CD4-positive, alpha-beta T cell treated with Interleukin-15 for 4 hours (primary cell): ENCODE results near the gene IQCF5.
"Not testable (repeated sequence)": the region's sequence is repeated elsewhere in the genome, so short reads cannot be mapped to it uniquely, and the experiment has no call there.

ENCODE experiments used
- DNase-seq: peaks from one replicate; pipeline ENCODE4 v3.0.0-alpha.2; 2020; ENCODE audit warnings: low spot score

IQCF5 gene

DNA sequence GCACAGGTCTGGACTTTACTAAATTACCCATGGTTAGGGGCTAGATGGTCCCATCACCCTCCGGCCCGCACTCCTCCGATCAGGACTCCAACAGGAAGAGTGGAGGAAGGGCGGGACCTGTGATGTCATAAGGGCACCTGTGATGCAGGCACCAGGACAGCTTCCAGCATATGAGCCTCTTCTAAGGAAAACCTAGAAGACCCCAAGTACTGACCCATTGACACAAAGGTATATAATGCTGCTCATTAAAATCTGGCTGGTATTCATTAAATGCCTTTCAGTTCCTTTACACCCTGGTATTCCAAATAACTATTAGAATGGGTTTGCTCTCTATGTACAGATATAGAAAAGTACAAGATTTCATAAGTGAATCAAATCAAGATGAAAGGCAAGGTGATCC, at the start of gene IQCF5:
IQCF5 (minus strand) TSS at position 101 of the 400 bp plus-strand sequence; CDS start at position 31, 70 bp downstream.
- no peak for DNase-seq

DNA sequence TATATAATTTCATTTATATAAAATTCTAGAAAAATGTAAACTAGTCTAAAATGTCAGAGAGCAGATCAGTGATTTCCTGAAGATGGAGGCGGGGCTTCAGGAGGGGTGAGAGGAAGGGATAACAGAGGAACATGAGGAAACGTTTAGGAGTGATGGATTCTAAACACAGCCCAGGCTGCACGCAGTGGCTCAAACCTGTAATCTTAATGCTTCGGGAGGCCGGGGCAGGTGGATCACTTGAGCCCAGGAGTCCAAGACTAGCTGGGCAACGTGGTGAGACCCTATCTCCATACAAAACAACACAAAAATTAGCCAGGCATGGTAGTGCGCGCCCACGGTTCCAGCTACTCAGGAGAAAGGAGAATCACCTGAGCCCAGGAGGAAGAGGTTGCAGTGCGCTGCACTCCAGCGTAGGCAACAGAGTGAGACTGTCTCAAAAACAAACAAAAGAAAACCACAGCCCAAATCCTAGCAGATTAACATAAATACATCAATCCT, 45.7 kb upstream of the IQCF5 start:
- DNase-seq: no peak

DNA sequence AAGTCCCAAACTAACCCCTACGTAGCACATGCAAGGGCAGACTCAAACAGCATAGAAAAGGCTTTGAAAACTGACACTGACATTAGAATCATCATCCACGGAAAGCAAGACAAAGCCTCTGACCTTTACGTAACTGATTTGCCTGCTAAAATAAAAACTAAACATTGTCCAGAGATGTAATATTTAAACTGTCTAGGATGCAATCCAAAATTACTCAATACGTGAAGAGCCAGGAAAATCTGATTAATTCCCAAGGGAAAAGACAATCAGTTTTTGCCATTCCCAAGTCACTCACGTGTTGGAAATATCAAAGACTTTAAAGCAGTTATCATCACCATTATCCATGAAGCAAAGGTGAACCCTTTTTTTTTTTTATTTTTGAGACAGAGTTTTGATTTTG, 41.0 kb upstream of the IQCF5 start:
- DNase-seq: no peak

DNA sequence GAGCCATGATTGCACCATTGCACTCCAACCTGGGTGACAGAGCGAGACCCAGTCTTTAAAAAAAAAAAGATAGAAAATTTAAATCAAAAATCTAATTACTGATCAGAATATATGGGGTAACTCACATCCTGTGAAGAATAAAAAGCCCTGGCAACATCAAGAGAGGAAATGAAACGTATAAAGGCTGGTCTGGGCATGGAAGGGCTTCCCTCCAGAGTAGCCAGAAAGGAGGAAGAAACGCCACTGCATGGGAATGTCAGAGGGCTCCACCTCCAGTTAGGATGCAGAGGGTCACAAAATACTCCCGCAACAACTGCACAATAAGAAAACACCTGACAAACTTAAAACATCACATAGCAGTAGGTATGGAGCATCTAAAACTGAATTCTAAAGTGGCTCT, 32.6 kb upstream of the IQCF5 start:
- no peak for DNase-seq

DNA sequence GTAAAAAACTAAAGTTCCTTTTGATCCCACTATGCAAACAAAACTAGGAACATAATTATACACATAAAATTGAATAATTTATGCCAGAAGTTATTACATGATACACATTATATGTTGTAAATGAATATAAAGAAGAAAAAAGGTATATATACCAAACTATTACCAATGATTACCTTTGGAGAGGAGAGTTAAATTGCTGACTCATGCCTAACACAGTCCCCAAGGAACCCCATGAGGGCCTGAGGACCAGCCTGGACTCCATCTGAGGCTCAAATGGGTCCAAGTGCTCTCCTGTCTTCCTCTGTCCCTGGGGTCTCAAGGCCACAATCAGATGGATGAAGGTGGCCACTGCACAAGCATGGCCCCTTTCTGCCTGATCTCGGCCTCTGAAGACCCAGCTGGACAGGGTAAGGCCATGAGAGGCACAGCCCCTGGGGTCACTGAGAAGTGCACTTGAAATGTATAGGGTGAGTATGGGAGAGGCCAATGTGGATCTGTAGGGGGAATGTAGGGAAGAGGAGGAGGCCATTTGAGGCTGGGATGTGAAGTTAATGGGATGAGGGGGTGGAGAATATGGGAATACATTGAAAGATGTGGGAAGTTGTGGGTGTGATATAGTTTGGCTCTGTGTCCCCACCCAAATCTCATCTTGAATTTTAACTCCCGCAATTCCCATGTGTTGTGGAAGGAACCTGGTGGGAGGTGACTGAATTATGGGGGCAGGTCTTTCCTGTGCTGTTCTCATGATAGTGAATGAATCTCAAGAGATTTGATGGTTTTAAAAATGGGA, 28.8 kb upstream of the IQCF5 start:
- no peak for DNase-seq

DNA sequence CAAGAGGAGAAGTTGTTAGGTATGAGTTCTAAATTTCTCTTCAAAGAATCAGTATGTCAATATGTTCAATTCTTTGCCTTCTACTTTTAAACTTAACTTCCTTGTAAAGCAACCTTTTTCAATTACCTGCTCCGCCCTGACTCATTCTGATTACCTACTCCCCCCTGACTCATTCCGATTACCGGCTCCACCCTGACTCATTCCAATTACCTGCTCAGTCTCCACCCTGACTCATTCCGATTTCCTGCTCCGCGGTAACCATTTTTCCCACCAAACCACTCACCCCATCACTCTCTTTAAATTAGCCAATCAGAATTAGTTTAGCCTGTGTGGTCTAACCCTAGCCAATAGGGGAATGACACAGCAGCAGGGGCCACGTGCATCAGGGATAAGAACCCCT, 27.0 kb upstream of the IQCF5 start:
- DNase-seq: not testable (repeated sequence)

DNA sequence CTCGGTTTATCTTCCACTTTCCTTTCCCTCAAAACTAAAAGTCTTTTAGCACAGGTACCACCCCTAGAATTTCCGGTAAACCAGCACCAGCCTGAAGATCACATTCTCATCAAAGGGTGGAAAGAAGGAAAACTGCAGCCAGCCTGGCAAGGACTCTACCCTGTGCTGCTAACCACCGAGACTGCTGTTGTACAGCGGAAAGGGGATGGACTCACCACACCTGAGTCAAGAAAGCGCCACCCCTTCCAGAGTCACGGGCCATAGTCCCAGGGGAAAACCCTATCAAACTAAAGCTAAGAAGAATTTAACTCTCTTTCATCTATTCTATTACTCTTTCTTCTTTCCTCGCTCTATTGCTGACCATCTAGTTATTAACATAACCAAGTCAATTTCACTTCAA, 24.6 kb upstream of the IQCF5 start:
- not testable (repeated sequence) for DNase-seq

DNA sequence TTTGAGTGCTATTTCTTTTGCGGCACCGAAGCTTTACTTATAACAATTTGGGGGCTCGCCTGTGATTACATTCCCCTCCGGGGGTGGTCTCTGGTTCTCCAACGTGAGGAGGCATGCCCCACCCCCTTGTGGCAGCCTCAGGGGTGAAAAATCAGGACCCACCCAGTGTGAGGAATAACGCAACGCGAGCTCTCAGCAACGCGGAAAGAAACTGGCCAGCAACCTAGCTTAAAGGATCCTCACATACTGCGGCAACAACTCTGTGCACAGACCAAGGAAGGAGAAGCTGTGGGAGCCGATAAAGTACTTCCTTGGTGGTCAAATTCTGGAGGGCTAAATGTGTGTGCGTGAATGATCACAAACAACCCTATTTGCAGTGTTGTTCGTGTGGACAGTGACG, 22.0 kb upstream of the IQCF5 start:
- DNase-seq: no peak

DNA sequence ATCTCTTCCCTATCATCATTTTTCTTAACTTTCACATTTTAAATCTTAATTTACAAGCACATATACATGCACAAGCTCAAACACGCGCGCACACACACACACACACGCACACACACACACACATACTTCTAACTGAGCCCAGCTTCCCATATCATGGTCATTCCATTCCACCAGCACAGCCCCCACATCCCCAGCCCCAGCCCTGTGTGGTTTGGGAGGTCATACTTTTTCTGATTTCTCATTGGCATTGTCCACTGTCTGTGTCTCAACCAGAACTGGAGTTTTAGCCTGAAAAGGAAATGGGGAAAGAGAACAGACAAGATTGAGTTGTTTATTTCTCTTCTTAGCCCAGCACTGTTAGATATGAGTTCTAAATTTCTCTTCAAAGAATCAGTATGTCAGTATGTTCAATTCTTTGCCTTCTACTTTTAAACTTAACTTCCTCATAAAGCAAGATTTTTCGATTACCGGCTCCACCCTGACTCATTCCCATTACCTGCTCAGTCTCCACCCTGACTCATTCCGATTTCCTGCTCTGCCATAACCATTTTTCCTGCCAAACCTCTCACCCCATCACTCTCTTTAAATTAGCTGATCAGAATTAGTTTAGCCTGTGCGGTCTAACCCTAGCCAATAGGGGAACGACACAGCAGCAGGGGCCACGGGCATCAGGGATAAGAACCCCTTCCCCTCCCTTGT, 21.4 kb upstream of the IQCF5 start:
- DNase-seq: no peak

DNA sequence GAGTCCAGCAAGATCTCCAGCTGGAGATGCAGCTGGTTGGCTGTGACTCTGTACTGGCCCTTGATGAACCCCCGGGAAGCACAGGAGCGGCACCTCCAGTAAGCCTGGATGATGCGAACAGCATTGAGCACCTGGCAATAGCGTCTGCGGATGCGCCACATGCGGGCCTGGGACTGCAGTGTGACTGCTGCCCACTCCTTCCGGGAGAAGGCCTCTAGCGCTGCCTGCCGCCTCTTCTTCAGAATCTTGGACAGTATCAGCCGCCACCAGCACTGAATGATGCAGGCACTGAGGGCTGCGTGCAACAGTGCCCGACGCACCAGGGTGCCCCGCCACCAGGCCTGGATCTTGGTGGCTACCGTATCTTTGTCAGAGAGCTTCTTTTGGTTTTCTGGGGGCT, 19.5 kb upstream of the IQCF5 start:
- DNase-seq: no peak

DNA sequence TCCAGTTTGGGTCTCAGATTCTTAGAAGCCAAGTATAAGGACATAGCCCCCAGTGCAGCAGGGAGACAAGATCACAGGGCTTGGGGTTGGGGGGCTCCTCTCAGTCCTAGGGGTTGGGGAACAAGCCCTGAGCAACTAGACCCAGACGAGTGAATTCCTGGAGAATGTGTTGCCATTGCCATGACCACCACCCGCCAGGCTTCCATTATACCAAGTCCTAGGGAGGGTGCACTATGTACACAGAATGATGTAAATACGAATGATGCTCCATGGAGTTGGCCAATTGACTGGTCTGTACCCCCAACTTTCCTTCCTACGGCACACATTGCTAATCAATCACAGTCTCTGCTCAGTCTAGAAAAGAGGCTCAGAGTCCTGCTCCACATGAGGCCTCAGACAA, 19.0 kb upstream of the IQCF5 start:
- DNase-seq: no peak

DNA sequence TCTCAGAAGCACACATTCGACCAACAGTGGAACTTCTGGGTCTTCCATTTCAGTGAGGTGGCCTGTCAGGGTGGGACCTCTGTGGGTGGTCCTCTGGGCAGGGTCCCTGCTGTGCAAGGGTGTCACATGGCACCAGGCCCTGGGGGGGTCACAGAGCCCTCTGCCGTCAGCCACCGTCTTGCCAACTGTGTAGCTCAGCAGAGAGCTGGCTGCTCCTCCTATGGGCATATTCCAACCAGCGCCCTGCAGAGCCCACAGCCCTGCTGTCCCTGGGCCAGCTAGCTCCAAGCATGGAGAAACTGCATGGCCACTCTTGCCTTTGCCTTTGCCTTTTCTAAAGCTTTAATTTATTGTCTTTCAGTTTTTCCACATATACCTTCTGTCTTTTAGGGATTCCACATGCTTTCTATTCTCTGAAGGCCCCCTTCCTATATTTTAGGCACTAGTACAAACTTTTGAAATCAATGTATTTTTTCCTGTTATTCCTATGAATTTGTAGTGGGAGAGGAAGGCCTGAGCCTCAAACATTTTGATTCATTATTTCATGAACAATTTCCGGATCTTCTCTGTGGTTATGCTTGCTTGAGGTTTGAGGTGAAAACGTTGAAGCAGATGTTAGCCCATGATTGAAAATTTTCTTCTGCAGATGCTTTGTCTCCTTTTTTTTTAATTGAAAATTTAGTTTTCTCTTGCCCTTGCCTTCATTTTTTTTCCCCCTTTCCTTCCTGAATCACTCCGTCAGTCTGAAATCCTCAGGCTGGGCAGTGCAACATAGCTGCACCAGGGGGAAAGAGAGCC, 16.0 kb upstream of the IQCF5 start:
- no peak for DNase-seq

DNA sequence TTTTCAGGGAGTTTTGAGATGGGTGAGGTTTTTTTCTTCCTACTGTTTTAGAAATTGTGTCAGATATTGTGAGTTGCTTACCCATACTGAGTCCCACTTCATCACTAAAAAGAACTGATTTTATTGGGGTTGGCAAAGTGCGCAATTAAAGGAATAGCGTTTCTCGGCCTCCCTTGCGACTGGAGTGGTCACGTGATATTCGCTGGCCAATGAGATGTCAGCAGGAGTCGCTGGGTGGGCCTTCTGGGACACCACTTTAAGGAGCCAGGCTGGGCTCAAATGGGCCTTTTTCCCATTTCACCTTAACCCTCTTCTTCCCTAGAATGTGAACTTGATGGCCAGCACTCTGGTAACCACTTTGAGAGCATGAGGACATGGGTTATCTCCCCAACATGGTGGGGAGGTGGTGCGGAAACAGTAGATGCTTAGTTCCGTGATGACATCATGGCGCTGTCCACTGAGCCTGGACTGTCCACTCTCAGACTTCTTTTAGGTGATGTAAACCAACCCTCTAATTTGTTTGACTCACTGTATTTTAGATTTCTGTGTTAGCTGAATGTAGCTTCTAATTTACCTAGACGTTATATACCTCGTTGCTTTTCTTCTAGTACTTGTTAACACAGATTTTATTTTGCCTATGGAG, 13.2 kb upstream of the IQCF5 start:
- DNase-seq: no peak

DNA sequence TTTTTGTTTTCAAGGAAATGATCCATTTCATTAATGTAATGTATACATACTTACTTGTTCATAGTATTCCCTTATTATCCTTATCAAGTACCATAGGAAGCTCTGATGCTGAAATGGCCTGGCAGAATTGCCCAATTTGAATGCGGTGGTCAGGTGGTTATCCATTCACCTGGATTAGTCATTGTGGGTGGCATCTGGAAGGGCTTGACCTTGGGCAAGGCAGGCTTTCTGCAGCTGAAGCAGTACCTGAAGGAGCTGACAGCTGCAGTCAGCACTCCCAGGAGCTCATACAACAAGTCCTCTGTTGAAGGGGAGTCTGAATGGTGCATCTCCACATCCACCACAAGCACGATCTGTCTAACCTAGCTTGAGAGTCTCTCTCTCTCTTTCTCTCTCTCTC, 12.2 kb upstream of the IQCF5 start:
- DNase-seq: no peak

DNA sequence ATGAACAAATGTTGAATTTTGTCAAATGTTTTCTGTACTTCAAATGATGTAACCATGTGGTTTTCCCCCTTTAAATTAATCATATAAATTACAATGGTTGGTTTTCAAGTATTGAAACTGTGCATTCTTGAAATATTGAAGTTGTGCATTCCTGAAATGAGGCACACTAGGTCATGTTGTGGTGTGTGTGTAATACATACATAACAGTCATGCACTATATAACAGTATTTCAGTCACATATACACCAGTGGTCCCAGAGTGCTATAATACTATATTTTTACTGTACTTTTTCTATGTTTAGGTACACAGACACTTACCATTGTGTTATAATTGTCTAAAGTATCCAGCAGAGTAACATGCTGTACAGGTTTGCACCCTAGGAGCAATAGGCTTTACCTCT, 11.0 kb upstream of the IQCF5 start:
- DNase-seq: no peak

DNA sequence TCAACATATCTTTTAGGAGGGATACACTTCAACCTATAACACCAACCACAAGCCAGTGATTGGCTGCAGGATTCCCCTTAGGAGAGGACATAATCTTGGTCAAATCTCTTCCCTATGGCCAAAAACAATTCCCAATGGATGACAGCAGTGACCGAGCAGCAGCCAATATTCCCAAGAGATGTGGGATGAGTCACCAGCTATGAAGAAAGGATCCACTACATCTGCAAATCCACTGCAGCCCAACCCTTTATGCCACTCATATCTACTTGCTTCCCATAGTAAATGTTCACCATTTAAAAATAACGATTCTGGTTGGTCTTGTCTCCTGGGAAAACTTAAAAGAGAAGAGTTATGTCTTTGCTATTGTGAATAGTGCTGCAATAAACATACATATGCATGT, 4.5 kb upstream of the IQCF5 start:
- DNase-seq: no peak

DNA sequence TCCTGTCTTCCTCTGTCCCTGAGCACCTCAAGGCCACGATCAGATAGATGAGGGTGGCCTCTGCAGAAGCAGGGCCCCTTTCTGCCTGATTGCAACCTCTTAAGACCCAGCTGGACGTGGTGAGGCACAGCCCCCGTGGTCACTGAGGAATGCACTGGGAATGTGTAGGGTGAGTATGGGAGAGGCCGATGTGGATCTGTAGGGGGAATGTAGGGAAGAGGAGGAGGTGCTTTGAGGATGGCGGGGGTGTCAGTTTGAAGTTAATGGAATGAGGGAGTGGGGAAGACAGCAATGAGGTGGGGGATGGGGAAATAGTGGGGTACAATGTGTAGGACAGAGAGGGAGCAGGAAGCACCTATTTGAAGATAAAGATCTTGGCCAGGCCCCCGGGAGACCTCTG, 785 bp upstream of the IQCF5 start:
- DNase-seq: no peak

DNA sequence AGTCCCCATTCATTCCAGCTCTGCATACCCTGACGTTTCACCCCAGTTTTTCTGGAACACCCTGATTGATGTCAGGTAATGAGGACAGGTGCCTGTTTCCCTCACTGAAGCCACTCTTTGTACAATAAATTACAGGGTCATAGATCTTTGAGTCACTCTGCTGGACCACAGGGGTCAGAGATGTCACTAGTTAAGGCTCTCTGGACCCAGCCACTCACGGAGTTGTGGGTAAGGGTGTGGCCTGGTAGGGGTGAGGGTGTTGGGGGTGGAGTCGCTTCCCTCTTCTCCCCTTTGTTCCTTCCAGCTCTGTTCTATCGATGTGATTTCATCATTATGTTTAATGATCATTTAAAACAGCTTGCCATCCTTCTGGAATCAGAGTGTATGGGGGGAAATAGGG, 512 bp downstream of the IQCF5 start:
- no peak for DNase-seq

DNA sequence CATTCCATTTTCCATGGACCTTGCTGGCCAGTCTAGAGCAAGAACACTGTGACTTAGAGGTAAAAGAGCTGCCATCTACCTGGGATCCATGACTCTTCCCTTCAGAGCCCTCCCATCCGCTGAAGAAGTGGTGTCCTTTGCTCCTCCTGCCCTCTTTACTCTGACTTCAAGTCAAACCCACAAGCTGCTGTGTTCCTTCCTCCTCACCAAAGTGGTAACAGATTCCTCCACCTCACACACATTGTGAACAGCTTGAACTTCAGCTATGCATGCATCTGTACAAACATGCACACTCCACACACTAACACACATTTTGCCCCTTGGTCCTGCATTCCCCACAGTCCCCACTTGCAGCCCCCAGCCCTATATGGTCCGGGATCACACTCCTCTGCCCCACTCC, 990 bp downstream of the IQCF5 start:
- no peak for DNase-seq

DNA sequence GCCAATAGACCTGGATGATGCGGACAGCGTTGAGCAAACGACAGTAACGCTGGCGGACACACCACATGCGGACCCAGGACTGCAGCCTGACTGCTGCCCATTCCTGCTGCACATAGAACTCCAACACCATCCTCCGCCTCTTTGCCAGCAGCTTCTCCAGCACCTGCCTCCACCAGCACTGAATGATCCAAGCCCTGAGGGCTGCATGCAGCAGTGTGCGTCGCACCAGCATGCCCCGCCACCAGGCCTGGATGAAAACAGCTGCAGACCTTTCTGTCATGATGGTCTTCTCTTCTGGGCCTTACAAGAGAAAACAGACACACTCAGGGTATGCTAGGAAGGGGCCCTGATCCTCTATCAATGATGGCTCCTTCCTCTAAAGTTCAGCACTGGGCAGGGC, 1.5 kb downstream of the IQCF5 start:
- no peak for DNase-seq

DNA sequence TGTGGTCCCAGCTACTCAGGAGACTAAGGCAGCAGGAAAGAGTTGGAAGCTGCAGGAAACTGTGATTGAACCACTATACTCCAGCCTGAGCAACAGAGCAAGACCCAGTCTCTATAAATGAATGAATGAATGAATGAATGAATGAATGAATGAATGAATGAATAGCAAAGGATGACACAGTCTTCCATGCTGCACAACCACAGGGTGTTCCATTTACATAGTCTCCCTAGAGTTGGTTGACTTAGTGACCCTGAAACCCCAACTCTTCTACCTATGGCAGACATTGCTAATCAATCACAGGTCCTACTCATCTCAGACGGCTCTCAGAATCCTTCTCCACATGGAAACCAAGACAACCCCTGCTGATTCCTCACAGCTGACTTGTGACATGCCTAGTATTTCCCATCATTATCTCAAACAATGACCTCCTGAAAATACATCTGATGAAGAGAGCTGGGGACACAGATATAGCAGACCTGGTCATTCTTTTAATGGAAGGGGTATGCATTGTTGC, 2.1 kb downstream of the IQCF5 start:
- no peak for DNase-seq

DNA sequence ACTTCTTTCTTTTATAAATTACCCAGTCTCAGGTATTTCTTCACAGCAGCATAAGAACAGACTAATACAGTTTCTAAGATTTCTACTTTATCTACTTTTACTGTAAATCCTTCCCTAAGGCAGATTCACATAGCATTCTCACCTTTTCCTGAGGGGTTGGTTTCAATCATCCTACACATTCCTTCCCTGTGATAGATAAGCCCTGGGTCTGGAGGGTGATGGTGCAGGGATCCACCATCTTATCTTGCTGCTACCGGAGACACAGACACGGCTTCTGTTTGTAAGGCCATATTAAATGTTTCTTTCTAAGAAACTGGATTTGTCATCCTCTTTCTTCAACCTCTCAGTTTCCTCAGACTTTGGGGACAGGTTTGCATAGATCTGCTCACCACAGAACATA, 6.1 kb downstream of the IQCF5 start:
- no peak for DNase-seq
